NCI-H524 (cell line): ENCODE results near the gene TMEM208.

Source experiments
- DNase-seq, 2 experiments: peaks; one replicate each; lab custom pipeline; 2025; lab: John Stamatoyannopoulos, UW

TMEM208 gene

DNA sequence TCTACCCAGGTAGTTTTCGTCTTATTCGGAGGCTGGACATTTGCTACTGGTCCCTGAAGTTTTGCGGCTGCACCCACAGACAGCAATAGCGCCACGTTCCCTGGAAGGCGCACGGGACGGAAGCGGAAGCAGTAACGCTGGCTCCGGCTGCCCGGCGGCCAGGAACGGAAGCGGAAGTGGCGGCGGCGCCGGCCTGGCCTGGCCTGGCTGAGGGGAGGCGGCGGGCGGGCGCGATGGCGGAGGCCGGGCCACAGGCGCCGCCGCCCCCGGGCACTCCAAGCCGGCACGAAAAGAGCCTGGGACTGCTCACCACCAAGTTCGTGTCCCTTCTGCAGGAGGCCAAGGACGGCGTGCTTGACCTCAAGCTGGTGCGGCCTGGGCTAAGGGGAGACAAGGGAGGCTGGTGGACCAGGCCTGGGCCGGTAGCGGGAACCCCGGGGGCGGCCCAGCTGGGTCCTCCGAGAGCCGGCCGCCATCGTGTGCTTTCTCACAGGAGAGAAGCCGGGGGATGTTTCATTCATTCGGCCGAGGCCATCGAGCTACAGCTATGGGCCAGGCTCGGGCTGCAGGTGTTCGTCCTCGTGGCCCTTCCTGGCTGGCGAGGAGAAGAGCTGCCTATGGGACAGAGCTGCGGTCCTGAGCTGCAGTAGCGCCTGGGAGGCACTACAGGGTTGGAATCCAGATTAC lies 34.8 kb upstream of the TMEM208 start, which contains the start of gene E2F4:
TSS of gene E2F4 (plus strand) at position 161 of the 687 bp plus-strand sequence. CDS start at position 234, 73 bp downstream.
- peak; percentile 83 to 89 for DNase-seq

DNA sequence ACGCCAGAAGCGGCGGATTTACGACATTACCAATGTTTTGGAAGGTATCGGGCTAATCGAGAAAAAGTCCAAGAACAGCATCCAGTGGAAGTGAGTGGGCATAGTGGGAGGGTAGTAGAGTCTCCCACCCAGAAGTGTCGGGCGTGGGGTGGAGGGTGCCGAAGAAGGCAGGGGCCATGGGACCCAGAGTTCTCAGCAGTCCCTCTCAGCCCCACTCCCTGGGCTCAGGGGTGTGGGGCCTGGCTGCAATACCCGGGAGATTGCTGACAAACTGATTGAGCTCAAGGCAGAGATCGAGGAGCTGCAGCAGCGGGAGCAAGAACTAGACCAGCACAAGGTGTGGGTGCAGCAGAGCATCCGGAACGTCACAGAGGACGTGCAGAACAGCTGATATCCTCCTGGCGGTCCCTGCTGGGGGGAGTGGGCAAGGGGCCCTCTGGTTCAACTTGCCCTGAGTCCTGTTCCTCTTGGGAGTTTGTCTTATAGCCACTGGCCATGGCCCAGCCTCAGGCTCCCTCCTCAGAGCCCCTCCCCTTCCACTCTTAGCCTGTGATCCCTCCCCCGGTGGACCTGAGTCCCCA lies 34.1 kb upstream of the TMEM208 start:
- no peak for DNase-seq

DNA sequence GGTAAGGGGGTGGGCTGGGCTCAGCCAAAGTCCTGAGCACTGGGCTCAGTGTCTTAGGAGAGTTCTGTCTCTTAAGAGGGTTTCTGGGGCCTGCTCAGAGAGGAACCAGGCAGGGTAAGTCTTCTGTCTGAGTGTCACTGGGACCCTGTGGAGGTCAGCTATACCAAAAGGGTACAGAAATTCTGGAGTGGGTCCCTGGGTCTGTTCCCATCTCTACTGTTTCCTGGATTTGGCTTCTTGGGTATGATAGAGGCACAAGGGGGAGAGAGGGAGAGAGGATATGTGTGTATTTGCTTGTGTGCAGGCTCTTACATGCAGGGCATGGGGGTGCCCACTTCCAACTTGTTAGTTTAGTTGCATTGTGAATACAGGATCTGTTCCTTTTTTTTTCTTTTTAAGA lies 33.4 kb upstream of the TMEM208 start:
- DNase-seq = no peak

DNA sequence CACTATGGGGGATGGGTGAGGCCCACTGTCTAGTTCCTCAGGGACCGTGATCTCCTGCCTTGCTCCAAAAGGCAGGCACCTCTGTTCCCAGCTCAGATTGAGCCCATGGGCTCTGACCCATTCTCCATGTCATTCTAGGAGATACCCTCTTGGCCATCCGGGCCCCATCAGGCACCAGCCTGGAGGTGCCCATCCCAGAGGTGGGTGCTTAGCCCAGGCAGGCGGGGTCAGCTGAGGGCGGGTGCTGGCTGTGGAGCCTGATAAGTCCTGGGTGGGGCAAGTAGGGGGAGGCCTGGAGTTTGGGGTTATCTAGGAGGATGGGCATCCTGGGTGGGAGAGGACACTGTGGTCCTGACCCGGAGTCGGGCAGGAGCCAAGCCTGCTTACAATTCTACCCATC lies 32.7 kb upstream of the TMEM208 start:
- no peak for DNase-seq

DNA sequence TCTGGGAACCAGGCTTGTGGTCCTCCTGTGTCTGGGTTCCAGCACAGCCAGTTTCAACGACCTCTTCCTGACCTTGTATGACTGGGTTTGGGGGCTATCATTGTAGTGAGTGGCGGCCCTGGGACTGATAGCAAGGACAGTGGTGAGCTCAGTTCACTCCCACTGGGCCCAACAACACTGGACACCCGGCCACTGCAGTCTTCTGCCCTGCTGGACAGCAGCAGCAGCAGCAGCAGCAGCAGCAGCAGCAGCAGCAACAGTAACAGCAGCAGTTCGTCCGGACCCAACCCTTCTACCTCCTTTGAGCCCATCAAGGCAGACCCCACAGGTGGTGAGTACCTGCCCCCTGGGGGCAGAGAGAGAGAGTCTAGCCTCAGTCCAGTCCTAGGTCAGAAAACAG lies 31.3 kb upstream of the TMEM208 start:
- no peak for DNase-seq

- DNase-seq = no peak
Observed at GRCh38 chr16:67196881-67197280, 30.0 kb upstream of the TMEM208 start.

GRCh38 chr16:67197704-67198103 lies 29.2 kb upstream of the TMEM208 start:
- DNase-seq = no peak

DNA sequence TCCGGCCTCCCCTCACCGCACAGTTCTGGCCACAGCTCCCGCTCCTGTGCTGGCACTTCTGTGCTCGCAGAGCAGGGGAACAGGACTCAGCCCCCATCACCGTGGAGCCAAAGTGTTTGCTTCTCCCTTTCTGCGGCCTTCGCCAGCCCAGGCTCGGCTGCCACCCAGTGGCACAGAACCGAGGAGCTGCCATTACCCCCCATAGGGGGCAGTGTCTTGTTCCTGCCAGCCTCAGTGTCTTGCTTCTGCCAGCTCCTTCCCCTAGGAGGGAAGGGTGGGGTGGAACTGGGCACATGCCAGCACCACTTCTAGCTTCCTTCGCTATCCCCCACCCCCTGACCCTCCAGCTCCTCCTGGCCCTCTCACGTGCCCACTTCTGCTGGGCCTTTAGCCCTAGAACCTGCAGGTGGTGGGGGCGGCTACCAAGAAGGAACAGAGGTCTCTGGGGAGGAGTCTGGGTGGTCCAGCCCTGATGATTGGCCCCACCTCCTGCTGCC lies 28.6 kb upstream of the TMEM208 start:
- peak in 1 of 2 experiments; percentile 53 for DNase-seq

DNA sequence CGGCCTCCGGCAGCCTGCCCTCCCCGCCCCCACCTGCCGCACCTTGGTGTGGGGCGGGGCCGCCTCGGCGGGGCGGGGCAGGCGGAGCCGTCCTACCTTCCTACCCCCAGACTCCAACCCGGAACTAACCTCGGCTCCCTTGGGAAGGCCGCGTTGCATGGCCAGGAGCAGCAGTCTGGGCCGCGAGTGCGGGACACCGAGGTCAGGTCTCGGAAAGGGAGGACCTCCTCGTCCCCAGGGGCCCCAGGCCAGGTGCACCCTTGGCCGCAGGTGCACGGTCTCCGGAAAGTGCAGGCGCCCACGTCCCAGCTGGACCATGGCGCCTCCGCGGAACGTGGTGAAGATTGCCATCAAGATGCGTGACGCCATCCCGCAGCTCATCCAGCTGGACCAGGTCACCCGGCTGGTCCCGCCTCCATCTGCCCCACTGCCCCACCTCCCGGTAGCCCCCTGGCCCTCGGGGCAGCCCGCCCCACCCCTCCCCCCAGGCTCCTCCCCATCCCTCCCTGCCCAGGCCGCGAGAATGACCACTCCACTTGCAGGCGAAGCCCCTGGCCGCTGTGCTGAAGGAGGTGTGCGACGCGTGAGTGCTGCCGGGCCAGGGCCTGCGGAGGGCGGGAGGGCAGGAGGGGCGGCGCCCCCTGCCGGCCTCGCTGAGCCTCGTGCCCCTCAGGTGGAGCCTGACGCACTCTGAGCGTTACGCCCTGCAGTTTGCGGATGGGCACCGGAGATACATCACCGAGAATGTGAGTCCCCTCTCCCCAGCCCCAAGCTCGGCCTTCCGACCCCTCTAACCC lies 27.7 kb upstream of the TMEM208 start, which contains the start of gene ELMO3:
TSS of gene ELMO3 (plus strand) at position 121 of the 797 bp plus-strand sequence. CDS start at position 317, 196 bp downstream.
- no peak for DNase-seq

- no peak for DNase-seq
Observed at GRCh38 chr16:67199808-67200198, 27.1 kb upstream of the TMEM208 start.

- DNase-seq = no peak
Observed at GRCh38 chr16:67200491-67200890, 26.4 kb upstream of the TMEM208 start.

GRCh38 chr16:67201411-67202345 lies 25.3 kb upstream of the TMEM208 start:
- DNase-seq = no peak

GRCh38 chr16:67202426-67202825 lies 24.5 kb upstream of the TMEM208 start:
- DNase-seq = no peak

DNA sequence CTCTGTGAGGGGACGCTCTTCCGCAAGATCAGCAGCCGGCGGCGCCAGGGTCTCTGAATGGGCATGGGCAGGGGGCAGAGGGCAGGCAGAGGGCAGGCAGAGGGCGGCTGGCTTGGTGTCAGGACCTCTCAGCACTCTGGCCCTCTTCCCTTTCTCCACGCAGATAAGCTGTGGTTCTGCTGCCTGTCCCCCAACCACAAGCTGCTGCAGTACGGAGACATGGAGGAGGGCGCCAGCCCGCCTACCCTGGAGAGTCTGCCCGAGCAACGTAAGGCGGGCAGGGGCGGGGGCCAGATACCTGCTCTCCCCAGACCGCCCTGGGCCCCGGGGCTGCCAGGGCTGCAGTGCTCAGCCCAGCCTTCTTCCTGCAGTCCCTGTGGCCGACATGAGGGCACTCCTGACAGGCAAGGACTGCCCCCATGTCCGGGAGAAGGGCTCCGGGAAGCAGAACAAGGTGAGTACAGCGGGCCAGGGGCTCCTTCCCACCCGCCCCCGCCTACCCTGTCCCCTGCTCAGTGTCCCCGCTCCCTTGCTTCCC lies 23.9 kb upstream of the TMEM208 start:
- DNase-seq = no peak

- DNase-seq = no peak
Observed at GRCh38 chr16:67204076-67204475, 22.9 kb upstream of the TMEM208 start.

GRCh38 chr16:67206129-67206837 lies 20.6 kb upstream of the TMEM208 start:
- DNase-seq = no peak

- no peak for DNase-seq
Observed at GRCh38 chr16:67206838-67207248, 20.1 kb upstream of the TMEM208 start.

GRCh38 chr16:67207249-67208091 lies 19.5 kb upstream of the TMEM208 start:
- DNase-seq = no peak

DNA sequence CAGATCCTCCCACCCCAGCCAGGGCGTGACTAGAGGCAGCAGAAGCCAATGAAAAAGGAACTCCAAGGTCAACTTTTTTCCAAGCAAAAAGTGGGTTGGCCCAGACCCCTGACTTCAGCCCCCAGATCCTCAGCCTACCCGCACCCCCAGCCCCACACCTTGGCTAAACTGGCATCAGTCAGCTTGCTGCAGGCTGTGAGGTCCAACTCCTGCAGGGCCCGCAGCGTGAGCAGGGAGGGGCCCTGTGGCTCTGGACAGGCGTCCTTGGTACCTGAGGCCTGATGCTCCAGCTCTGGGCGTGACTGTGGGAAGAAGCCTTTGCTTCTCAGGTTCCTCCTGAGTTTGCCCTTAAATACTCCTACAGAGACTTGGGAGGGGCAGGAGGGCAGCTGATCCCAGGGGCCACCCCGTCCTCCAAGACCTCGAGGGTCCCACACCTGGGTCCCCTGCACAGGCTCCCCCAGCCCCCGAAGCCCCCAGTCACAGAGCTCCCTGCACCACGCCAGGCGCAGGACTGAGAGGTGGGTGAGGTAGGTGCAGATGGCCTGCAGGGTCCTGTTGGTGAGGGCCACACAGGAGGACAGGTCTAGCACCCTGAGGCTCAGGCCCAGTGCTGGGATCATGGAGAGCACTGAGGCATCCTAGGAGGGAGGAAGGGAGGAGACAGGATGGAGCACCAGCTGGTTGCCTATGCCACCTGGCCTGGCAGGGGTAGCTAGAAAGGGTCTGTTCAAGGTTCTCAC lies 18.6 kb upstream of the TMEM208 start:
- no peak for DNase-seq
